GM12878 (cell line): ENCODE measurements around the gene CTNNAL1. TPM values are rescaled to one million over a fixed set of nuclear protein-coding genes. Genes with fewer than 3 reads are reported as not detected.

Experiments
- ATAC-seq: fragments of 200-7000 bp; cut with Tn5 transposase; 3 replicates; pipeline ENCODE4 v1.9.1; 2020; ENCODE audit warnings: mild to moderate bottlenecking, moderate library complexity
- BruUV-seq: library from RNA; stranded (reverse); fragments of 400-500 nt; replicated peaks from 2 replicates; lab custom pipeline; 2021; lab: Mats Ljungman, UMichigan
- CTCF ChIA-PET: fragments of 300-600 bp; sonication (Branson Sonifier 250); formaldehyde crosslinking; extraction: SDS; loops from one replicate; lab custom pipeline; 2021; ENCODE audit warnings: inconsistent platforms; lab: Yijun Ruan, JAX
- POLR2A ChIA-PET: fragments of 350-600 bp; formaldehyde crosslinking; extraction: SDS; loops from one replicate; lab custom pipeline; 2021; ENCODE audit warnings: inconsistent platforms; lab: Charles Lee
- RAD21 ChIA-PET: fragments of 300-600 bp; sonication (Branson Sonifier 250); formaldehyde crosslinking; loops from one replicate; lab custom pipeline; 2023; ENCODE audit warnings: antibody characterized with exemption; ENCODE audit not compliant: unreplicated experiment; lab: Charles Lee
- SMC1A ChIA-PET: fragments of 300-600 bp; sonication (Branson Sonifier 250); formaldehyde crosslinking; loops from one replicate; lab custom pipeline; 2023; ENCODE audit not compliant: unreplicated experiment, uncharacterized antibody; lab: Charles Lee
- DNase-seq: peaks from one replicate; pipeline ENCODE4 v3.0.0-alpha.2; 2011; ENCODE audit warnings: low read depth, low spot score
- FAIRE-seq: peaks from 3 replicates; lab custom pipeline; 2011; peaks lifted over from hg19 to GRCh38; lab: Jason Lieb, UNC
- H2AFZ ChIP-seq: 2 replicates; pipeline ENCODE4 v1.6.0; 2011; ENCODE audit warnings: low read depth, low read length, control low read depth; ENCODE audit not compliant: control insufficient read depth
- H3K27ac ChIP-seq: 2 replicates; pipeline ENCODE4 v1.5.1; 2011; ENCODE audit warnings: control low read depth; ENCODE audit not compliant: control insufficient read depth, insufficient read depth
- H3K27me3 ChIP-seq, 2 experiments: replicated peaks in 1 of 2; 2 replicates each; pipeline versions ENCODE4 v1.6.0 to v1.6.1; 2011; ENCODE audit warnings: low read length in 1 of 2; ENCODE audit not compliant: control insufficient read depth in 2 of 2, insufficient read depth in 2 of 2
- H3K36me3 ChIP-seq, 2 experiments: 2 replicates each; pipeline ENCODE4 v1.5.1; 2011; ENCODE audit warnings: low read length in 1 of 2; ENCODE audit not compliant: control insufficient read depth in 2 of 2, insufficient read depth in 2 of 2
- H3K4me1 ChIP-seq: 2 replicates; pipeline ENCODE4 v1.6.1; 2011; ENCODE audit warnings: mild to moderate bottlenecking, low read length, moderate library complexity, mixed read lengths; ENCODE audit not compliant: control insufficient read depth, insufficient read depth
- H3K4me2 ChIP-seq: 2 replicates; pipeline ENCODE4 v1.6.0; 2011; ENCODE audit warnings: control low read depth; ENCODE audit not compliant: control insufficient read depth, insufficient read depth
- H3K4me3 ChIP-seq: fragments of 200-600 bp; sonication (generic); 2 replicates; pipeline ENCODE4 v1.5.1; 2016
- H3K79me2 ChIP-seq: 2 replicates; pipeline ENCODE4 v1.6.0; 2011; ENCODE audit warnings: low read length; ENCODE audit not compliant: control insufficient read depth, insufficient read depth
- H3K9ac ChIP-seq: 2 replicates; pipeline ENCODE4 v1.8.0; 2011; ENCODE audit warnings: low read length, control low read depth, mixed read lengths; ENCODE audit not compliant: control insufficient read depth, insufficient read depth
- H3K9me3 ChIP-seq: replicated peaks from 3 replicates; pipeline ENCODE4 v1.5.1; 2011; ENCODE audit warnings: mild to moderate bottlenecking, low read length; ENCODE audit not compliant: control insufficient read depth, insufficient read depth
- H4K20me1 ChIP-seq: 2 replicates; pipeline ENCODE4 v1.6.0; 2011; ENCODE audit not compliant: control insufficient read depth, insufficient read depth
- ASH2L ChIP-seq: fragments of 300-600, 200-600 bp; sonication (generic); IDR thresholded peaks from 2 replicates; pipeline ENCODE4 v1.6.1; 2017; ENCODE audit warnings: low read depth, mild to moderate bottlenecking, borderline replicate concordance
- CBFB ChIP-seq: IDR thresholded peaks from 2 replicates; pipeline ENCODE4 v1.6.1; 2016; ENCODE audit warnings: antibody characterized with exemption, low read depth
- FOXK2 ChIP-seq: fragments of 450-650 bp; IDR thresholded peaks from 2 replicates; pipeline ENCODE4 v1.6.1; 2017; ENCODE audit warnings: mild to moderate bottlenecking, moderate library complexity
- GABPA ChIP-seq: IDR thresholded peaks from 2 replicates; pipeline ENCODE4 v1.6.1; 2014; ENCODE audit warnings: antibody characterized with exemption, low read depth, mild to moderate bottlenecking, inconsistent platforms
- IRF4 ChIP-seq: IDR thresholded peaks from 2 replicates; pipeline ENCODE4 v1.6.1; 2011; ENCODE audit warnings: low read depth, low read length
- MTA2 ChIP-seq: fragments of 450-650 bp; IDR thresholded peaks from 2 replicates; pipeline ENCODE4 v1.6.1; 2016; ENCODE audit warnings: low read depth, mild to moderate bottlenecking, moderate library complexity
- NFIC ChIP-seq: IDR thresholded peaks from 2 replicates; pipeline ENCODE4 v1.6.1; 2012; ENCODE audit warnings: low read depth, mild to moderate bottlenecking, inconsistent platforms, low read length, moderate library complexity
- NFYB ChIP-seq: IDR thresholded peaks from 2 replicates; pipeline ENCODE4 v1.6.1; 2011; ENCODE audit warnings: low read depth, mild to moderate bottlenecking, low read length, improper control_type of control experiment, moderate library complexity; ENCODE audit not compliant: insufficient read depth
- PBX3 ChIP-seq: IDR thresholded peaks from 2 replicates; pipeline ENCODE4 v1.6.1; 2011; ENCODE audit warnings: mild to moderate bottlenecking, low read depth, low read length, moderate library complexity; ENCODE audit not compliant: insufficient replicate concordance
- STAT1 ChIP-seq: fragments of 450-650 bp; conservative IDR thresholded peaks from 2 replicates; pipeline ENCODE4 v1.6.1; 2014; ENCODE audit warnings: antibody characterized with exemption, mild to moderate bottlenecking
- TCF12 ChIP-seq: IDR thresholded peaks from 2 replicates; pipeline ENCODE4 v1.6.1; 2011; ENCODE audit warnings: low read depth, mild to moderate bottlenecking, low read length
- ZNF217 ChIP-seq: fragments of 450-650 bp; IDR thresholded peaks from 2 replicates; pipeline ENCODE4 v1.6.1; 2017; ENCODE audit warnings: antibody characterized with exemption, mild to moderate bottlenecking
- ZNF384 ChIP-seq: IDR thresholded peaks from 2 replicates; pipeline ENCODE4 v1.6.1; 2012; ENCODE audit warnings: low read depth, mild to moderate bottlenecking, low read length, improper control_type of control experiment, borderline replicate concordance
- ZNF622 ChIP-seq: fragments of 450-650 bp; IDR thresholded peaks from 2 replicates; pipeline ENCODE4 v1.6.1; 2017; ENCODE audit warnings: mild to moderate bottlenecking, inconsistent platforms
- in situ Hi-C: fragments of 300-500 bp; cut with MboI; formaldehyde crosslinking; loops from 9 replicates; pipeline ENCODE4 v1.14.3; 2018; ENCODE audit warnings: mixed read lengths
- intact Hi-C: fragments of 100-400 bp; cut with micrococcal nuclease; formaldehyde crosslinking; loops from one replicate; pipeline ENCODE4 v1.14.2; 2022; ENCODE audit not compliant: unreplicated experiment
- polyA plus RNA-seq, 11 experiments: library from polyadenylated mRNA; depleted of rRNA in 4 of 11; unstranded in 6 of 11; stranded (reverse) in 5 of 11; fragments of >200 nt; fragmentation: Nextera tagmentation in 4 of 11; fragmentation: Illumina TruSeq in 1 of 11; extraction: Ambion mirVana in 4 of 11; extraction: Trizol in 1 of 11; gene quantifications; 1 replicate in 1 of 11; 2 replicates in 10 of 11; pipeline versions ENCODE4 v1.2.1 to v1.2.3, GENCODE V29; 2011 to 2016; ENCODE audit warnings: inconsistent platforms in 2 of 11, missing spikeins in 2 of 11, low read depth in 1 of 11
- total RNA-seq, 4 experiments: library from RNA; depleted of rRNA in 3 of 4; stranded (reverse); fragments of >200 nt in 3 of 4; fragmentation: Illumina TruSeq in 1 of 4; extraction: Trizol in 1 of 4; gene quantifications; 2 replicates each; pipeline versions ENCODE4 v1.2.1 to v1.2.3, GENCODE V29; 2013 to 2021
- TF ChIP-seq, protein P1 (sequence below): IDR thresholded peaks from 2 replicates; pipeline ENCODE4 v1.6.1; 2012; ENCODE audit warnings: improper control_type of control experiment, low read depth, low read length; ENCODE audit not compliant: insufficient replicate concordance

CTNNAL1 gene
- total and polyA plus RNA-seq, 10 of the 15 experiments (the other 5 are each of a cell fraction or from before 2014, with no cell fraction given) = 16.3 to 82.5 (median 45.2) TPM

DNA sequence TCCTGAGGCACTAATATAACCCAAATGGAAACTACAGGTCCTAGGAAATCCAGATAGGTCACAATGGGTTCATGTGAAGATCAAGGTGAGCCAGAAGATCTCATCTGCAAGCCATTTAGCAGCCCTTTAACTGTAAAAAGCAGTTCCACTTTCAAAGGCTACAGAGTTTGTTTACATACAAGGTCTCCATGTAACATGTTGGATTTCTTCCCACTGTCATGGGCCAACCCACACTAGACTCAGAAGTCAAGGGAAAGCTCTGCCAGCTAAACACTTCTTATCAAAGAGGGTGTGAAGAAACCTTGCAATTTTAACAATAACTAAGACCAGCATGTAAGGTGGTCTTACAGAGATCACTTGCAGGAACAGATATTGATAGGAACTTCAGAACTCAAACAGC is 3.8 kb upstream of the CTNNAL1 start:
- RAD21 ChIA-PET = interaction anchor here (1.2 to 1.5 kb wide), 3 partner anchors 98 to 395 kb away, joined by 3 read pairs; no protein-coding TSS in a partner anchor
- Histone ChIP-seq H3K79me2 (peaks cover 5% of the 10 kb centered on the region), H3K4me2 (peak overlapping the region; percentile 24), H3K9me3 (no peaks in the 10 kb centered on the region), H2AFZ (no peak overlapping the region), H3K4me1 (peaks cover 13% of the 10 kb centered on the region), H3K27me3 (no peaks in the 10 kb centered on the region), H4K20me1 (no peaks in the 10 kb centered on the region), H3K4me3 (no peak overlapping the region; the same call in 1 of the 2 replicates), H3K9ac (no peak overlapping the region), H3K27ac (no peak overlapping the region; the same call in 1 of the 2 replicates), H3K36me3 (no peaks in the 10 kb centered on the region; a peak in 1 of 4 replicates)
- CTCF ChIA-PET = interaction anchor here (0.6 to 2.0 kb wide), 7 partner anchors 9 to 69 kb away, joined by 3 to 5 read pairs (median 3); no protein-coding TSS in a partner anchor
- SMC1A ChIA-PET = interaction anchor here (1.4 to 2.2 kb wide), 5 partner anchors 13 to 103 kb away, joined by 3 to 6 read pairs (median 5); partner anchors contain the start of gene TMEM245
- no TSS peak for BruUV-seq
- intact Hi-C loops (loop anchor here (10.0 kb wide), 1 partner anchor 398 kb away; no protein-coding TSS in a partner anchor), in situ Hi-C loops (loop anchor here (5.0 kb wide), 1 partner anchor 50 kb away; no protein-coding TSS in a partner anchor)
- no peak for TF ChIP-seq TCF12
- TF ChIP-seq, protein P1, sequence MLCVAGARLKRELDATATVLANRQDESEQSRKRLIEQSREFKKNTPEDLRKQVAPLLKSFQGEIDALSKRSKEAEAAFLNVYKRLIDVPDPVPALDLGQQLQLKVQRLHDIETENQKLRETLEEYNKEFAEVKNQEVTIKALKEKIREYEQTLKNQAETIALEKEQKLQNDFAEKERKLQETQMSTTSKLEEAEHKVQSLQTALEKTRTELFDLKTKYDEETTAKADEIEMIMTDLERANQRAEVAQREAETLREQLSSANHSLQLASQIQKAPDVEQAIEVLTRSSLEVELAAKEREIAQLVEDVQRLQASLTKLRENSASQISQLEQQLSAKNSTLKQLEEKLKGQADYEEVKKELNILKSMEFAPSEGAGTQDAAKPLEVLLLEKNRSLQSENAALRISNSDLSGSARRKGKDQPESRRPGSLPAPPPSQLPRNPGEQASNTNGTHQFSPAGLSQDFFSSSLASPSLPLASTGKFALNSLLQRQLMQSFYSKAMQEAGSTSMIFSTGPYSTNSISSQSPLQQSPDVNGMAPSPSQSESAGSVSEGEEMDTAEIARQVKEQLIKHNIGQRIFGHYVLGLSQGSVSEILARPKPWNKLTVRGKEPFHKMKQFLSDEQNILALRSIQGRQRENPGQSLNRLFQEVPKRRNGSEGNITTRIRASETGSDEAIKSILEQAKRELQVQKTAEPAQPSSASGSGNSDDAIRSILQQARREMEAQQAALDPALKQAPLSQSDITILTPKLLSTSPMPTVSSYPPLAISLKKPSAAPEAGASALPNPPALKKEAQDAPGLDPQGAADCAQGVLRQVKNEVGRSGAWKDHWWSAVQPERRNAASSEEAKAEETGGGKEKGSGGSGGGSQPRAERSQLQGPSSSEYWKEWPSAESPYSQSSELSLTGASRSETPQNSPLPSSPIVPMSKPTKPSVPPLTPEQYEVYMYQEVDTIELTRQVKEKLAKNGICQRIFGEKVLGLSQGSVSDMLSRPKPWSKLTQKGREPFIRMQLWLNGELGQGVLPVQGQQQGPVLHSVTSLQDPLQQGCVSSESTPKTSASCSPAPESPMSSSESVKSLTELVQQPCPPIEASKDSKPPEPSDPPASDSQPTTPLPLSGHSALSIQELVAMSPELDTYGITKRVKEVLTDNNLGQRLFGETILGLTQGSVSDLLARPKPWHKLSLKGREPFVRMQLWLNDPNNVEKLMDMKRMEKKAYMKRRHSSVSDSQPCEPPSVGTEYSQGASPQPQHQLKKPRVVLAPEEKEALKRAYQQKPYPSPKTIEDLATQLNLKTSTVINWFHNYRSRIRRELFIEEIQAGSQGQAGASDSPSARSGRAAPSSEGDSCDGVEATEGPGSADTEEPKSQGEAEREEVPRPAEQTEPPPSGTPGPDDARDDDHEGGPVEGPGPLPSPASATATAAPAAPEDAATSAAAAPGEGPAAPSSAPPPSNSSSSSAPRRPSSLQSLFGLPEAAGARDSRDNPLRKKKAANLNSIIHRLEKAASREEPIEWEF = no peak
- TF ChIP-seq MTA2 = no peak
- TF ChIP-seq IRF4 = no peak
- TF ChIP-seq GABPA = no peak
- no peak for TF ChIP-seq ZNF217
- TF ChIP-seq ASH2L = no peak
- TF ChIP-seq ZNF622 = no peak
- no peak for TF ChIP-seq CBFB
- no peak for TF ChIP-seq NFYB
- TF ChIP-seq FOXK2 = no peak
- no peak for TF ChIP-seq ZNF384
- no peak for TF ChIP-seq NFIC
- TF ChIP-seq STAT1 = no peak
- no peak for TF ChIP-seq PBX3
- ATAC-seq (no peak), FAIRE-seq (no peak), DNase-seq (no peak)
- POLR2A ChIA-PET = no interaction called here
